Sigmoid colon (tissue), 3 donors: Measurements from ENCODE around the gene RAB31.

Experiments used
- POLR2A ChIP-seq, 2 donors: fragments of 450-650 bp; IDR thresholded peaks; one replicate each; pipeline ENCODE4 v1.6.1; 2016; ENCODE audit warnings: antibody characterized with exemption in 2 of 2, mild to moderate bottlenecking in 2 of 2, moderate library complexity in 2 of 2
- TF ChIP-seq, protein P1 (sequence below), 4 experiments: fragments of 450-650 bp in 3 of 4; fragments of 200-600 bp in 1 of 4; IDR thresholded peaks; one replicate each; pipeline ENCODE4 v1.5.1; 2016 to 2019; ENCODE audit warnings: antibody characterized with exemption in 4 of 4, mild to moderate bottlenecking in 3 of 4, moderate library complexity in 2 of 4

DNA sequence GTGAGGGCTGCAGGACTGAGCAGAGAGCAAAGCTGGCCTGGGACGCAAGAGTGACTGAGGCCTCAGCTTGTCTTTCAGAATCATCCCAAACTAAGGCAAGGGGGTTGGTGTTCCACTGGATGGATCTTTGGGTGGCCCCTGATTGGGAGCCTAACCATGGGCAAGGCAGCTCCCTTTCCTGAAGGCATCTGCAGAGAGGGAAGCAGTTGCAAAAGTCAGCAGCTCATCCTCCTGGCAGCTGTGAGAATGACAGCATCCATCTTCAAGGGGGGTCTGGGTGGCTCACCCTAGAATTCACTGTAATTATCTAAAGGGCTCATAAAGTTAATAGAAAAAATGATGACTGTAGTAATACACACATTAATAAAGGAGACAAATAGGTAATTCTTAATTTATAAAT is 46.5 kb upstream of the RAB31 start:
- TF ChIP-seq, protein P1, sequence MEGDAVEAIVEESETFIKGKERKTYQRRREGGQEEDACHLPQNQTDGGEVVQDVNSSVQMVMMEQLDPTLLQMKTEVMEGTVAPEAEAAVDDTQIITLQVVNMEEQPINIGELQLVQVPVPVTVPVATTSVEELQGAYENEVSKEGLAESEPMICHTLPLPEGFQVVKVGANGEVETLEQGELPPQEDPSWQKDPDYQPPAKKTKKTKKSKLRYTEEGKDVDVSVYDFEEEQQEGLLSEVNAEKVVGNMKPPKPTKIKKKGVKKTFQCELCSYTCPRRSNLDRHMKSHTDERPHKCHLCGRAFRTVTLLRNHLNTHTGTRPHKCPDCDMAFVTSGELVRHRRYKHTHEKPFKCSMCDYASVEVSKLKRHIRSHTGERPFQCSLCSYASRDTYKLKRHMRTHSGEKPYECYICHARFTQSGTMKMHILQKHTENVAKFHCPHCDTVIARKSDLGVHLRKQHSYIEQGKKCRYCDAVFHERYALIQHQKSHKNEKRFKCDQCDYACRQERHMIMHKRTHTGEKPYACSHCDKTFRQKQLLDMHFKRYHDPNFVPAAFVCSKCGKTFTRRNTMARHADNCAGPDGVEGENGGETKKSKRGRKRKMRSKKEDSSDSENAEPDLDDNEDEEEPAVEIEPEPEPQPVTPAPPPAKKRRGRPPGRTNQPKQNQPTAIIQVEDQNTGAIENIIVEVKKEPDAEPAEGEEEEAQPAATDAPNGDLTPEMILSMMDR (IDR thresholded peaks at IDR 0.05) = no peak
- no peak for TF ChIP-seq POLR2A (IDR thresholded peaks at IDR 0.05)
